Measurements from ENCODE around the gene FOXN1. TPM values are rescaled to one million over a fixed set of nuclear protein-coding genes. Genes with fewer than 3 reads are reported as not detected.

FOXN1 gene
- total and polyA plus RNA-seq, 2 experiments from 2014 or later, result 0.06 TPM; not detected in 1

GRCh38 chr17:28500712-28501379, 5.3 kb upstream of the FOXN1 start:
- no peak for TF ChIP-seq CTCF (IDR thresholded peaks at IDR 0.05; ENCODE audit: low read depth, low read length)
- DNase-seq (ENCODE audit: low read depth in 1 of 2, low spot score in 1 of 2), result no peak
- Histone ChIP-seq H3K9me3 (ENCODE audit: low read depth) (no peaks in the 10 kb centered on the region), H3K27me3 (no peaks in the 10 kb centered on the region), H3K4me3 (no peak overlapping the region), H3K36me3 (no peaks in the 10 kb centered on the region), H3K4me1 (ENCODE audit: low read depth) (no peaks in the 10 kb centered on the region), H3K27ac (no peak overlapping the region)

- Histone ChIP-seq H3K27ac (no peak overlapping the region), H3K4me1 (ENCODE audit: low read depth) (no peaks in the 10 kb centered on the region), H3K4me3 (no peak overlapping the region), H3K9me3 (ENCODE audit: low read depth) (no peaks in the 10 kb centered on the region), H3K27me3 (no peaks in the 10 kb centered on the region), H3K36me3 (no peaks in the 10 kb centered on the region)
- TF ChIP-seq CTCF (IDR thresholded peaks at IDR 0.05; ENCODE audit: low read depth, low read length), result no peak
- no peak for DNase-seq (ENCODE audit: low read depth in 1 of 2, low spot score in 1 of 2)
Observed at GRCh38 chr17:28501421-28502284, 4.5 kb upstream of the FOXN1 start.

- TF ChIP-seq CTCF (IDR thresholded peaks at IDR 0.05; ENCODE audit: low read depth, low read length), result no peak
Observed at GRCh38 chr17:28503420-28503819, 2.7 kb upstream of the FOXN1 start.

GRCh38 chr17:28506763-28507487, 777 bp downstream of the FOXN1 start:
- TF ChIP-seq CTCF (IDR thresholded peaks at IDR 0.05; ENCODE audit: low read depth, low read length), result no peak
- H3K27ac ChIP-seq, result no peak overlapping the region
- DNase-seq (ENCODE audit: low read depth in 1 of 2, low spot score in 1 of 2), result no peak
- H3K9me3 ChIP-seq (ENCODE audit: low read depth), result no peaks in the 10 kb centered on the region
- no peak overlapping the region for H3K4me3 ChIP-seq
- no peaks in the 10 kb centered on the region for H3K27me3 ChIP-seq
- H3K4me1 ChIP-seq (ENCODE audit: low read depth), result no peaks in the 10 kb centered on the region
- no peaks in the 10 kb centered on the region for H3K36me3 ChIP-seq

More at GRCh38 chr17:28503420-28503819, 2.7 kb upstream of the FOXN1 start:
- no peak overlapping the region for H3K4me3 ChIP-seq
- H3K9me3 ChIP-seq (ENCODE audit: low read depth), result no peaks in the 10 kb centered on the region
- no peaks in the 10 kb centered on the region for H3K36me3 ChIP-seq
- no peaks in the 10 kb centered on the region for H3K4me1 ChIP-seq (ENCODE audit: low read depth)
- DNase-seq (ENCODE audit: low read depth in 1 of 2, low spot score in 1 of 2), result no peak
- H3K27me3 ChIP-seq, result no peaks in the 10 kb centered on the region
- H3K27ac ChIP-seq, result no peak overlapping the region

GRCh38 chr17:28507567-28508203, 1.5 kb downstream of the FOXN1 start:
- no peak for TF ChIP-seq CTCF (IDR thresholded peaks at IDR 0.05; ENCODE audit: low read depth, low read length)
- Histone ChIP-seq H3K36me3 (no peaks in the 10 kb centered on the region), H3K4me1 (ENCODE audit: low read depth) (no peaks in the 10 kb centered on the region), H3K9me3 (ENCODE audit: low read depth) (no peaks in the 10 kb centered on the region), H3K27ac (no peak overlapping the region), H3K4me3 (no peak overlapping the region), H3K27me3 (no peaks in the 10 kb centered on the region)
- no peak for DNase-seq (ENCODE audit: low read depth in 1 of 2, low spot score in 1 of 2)

Measured in cardiac muscle cell (in vitro differentiated cells and primary cell).